GM12872 (cell line): ENCODE results near the gene OBSL1.

ENCODE experiments used
- CTCF ChIP-seq: IDR thresholded peaks from 3 replicates; pipeline ENCODE4 v1.5.1; 2011; ENCODE audit warnings: low read depth, mild to moderate bottlenecking, low read length, moderate library complexity; ENCODE audit not compliant: insufficient read depth

The OBSL1 gene

GRCh38 chr2:219607931-219608330 is 36.6 kb upstream of the OBSL1 start:
- no peak for TF ChIP-seq CTCF

GRCh38 chr2:219605607-219605954 is 34.2 kb upstream of the OBSL1 start:
- TF ChIP-seq CTCF: no peak

- no peak for TF ChIP-seq CTCF
These were observed 32.4 kb upstream of the OBSL1 start for GRCh38 chr2:219603771-219604170.

GRCh38 chr2:219598308-219599078 is 27.2 kb upstream of the OBSL1 start:
- no peak for TF ChIP-seq CTCF

- no peak for TF ChIP-seq CTCF
These were observed 26.4 kb upstream of the OBSL1 start, which contains the start of gene STK11IP for GRCh38 chr2:219597552-219598307. STK11IP (plus strand) TSS chr2:219597857; CDS start chr2:219598120, 263 bp downstream.

GRCh38 chr2:219596954-219597551 is 25.7 kb upstream of the OBSL1 start:
- no peak for TF ChIP-seq CTCF

GRCh38 chr2:219595256-219595655 is 23.9 kb upstream of the OBSL1 start:
- TF ChIP-seq CTCF: no peak
